GM23338 (cell line): ENCODE results near the gene MTARC1.

Source experiments
- EZH2 ChIP-seq: fragments of 200-600 bp; sonication (generic); IDR thresholded peaks from one replicate; pipeline ENCODE4 v1.8.0; 2017; ENCODE audit warnings: antibody characterized with exemption, mild to moderate bottlenecking, low read depth; ENCODE audit not compliant: unreplicated experiment
- TF ChIP-seq, protein P1 (sequence below), 2 experiments: fragments of 200-600 bp in 1 of 2; sonication (generic) in 1 of 2; conservative IDR thresholded peaks; 2 replicates each; pipeline versions ENCODE4 v1.5.1 to v1.6.1; 2016 to 2017; ENCODE audit warnings: antibody characterized with exemption in 2 of 2, low read depth in 2 of 2, mild to moderate bottlenecking in 2 of 2, moderate library complexity in 1 of 2

DNA sequence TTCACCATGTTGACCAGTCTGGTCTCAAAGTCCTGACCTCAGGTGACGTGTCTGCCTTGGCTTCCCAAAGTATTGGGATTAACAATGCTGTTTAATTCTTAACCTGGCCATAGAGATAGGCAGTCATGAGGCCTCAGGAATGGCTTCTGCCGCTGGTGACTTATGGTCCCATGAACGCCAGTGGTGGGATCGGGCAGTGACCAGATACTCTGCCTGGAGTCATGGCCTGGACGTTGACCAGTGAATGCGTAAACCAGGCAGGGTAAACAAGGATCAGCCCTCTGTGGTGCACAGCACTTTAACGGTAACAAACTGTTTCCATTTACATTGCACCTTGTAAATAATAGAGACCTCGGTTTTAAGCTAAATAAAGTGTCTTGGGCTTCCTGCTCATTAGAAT is 23.0 kb downstream of the MTARC1 start:
- TF ChIP-seq, protein P1, sequence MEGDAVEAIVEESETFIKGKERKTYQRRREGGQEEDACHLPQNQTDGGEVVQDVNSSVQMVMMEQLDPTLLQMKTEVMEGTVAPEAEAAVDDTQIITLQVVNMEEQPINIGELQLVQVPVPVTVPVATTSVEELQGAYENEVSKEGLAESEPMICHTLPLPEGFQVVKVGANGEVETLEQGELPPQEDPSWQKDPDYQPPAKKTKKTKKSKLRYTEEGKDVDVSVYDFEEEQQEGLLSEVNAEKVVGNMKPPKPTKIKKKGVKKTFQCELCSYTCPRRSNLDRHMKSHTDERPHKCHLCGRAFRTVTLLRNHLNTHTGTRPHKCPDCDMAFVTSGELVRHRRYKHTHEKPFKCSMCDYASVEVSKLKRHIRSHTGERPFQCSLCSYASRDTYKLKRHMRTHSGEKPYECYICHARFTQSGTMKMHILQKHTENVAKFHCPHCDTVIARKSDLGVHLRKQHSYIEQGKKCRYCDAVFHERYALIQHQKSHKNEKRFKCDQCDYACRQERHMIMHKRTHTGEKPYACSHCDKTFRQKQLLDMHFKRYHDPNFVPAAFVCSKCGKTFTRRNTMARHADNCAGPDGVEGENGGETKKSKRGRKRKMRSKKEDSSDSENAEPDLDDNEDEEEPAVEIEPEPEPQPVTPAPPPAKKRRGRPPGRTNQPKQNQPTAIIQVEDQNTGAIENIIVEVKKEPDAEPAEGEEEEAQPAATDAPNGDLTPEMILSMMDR (conservative IDR thresholded peaks at IDR 0.05; ENCODE audit: low read depth in 2 of 2), result no peak
- no peak for TF ChIP-seq EZH2
